Measurements from ENCODE around the gene PSMD13. TPM values are rescaled to one million over a fixed set of nuclear protein-coding genes. Genes with fewer than 3 reads are reported as not detected.
A peak's percentile ranks its signal among the peaks of the same experiment; 100 is the strongest.

Gene PSMD13
- total and polyA plus RNA-seq, 2 of the 13 experiments (the other 11 are each of a cell fraction or from before 2014, with no cell fraction given) = 83.0 to 117 TPM

DNA sequence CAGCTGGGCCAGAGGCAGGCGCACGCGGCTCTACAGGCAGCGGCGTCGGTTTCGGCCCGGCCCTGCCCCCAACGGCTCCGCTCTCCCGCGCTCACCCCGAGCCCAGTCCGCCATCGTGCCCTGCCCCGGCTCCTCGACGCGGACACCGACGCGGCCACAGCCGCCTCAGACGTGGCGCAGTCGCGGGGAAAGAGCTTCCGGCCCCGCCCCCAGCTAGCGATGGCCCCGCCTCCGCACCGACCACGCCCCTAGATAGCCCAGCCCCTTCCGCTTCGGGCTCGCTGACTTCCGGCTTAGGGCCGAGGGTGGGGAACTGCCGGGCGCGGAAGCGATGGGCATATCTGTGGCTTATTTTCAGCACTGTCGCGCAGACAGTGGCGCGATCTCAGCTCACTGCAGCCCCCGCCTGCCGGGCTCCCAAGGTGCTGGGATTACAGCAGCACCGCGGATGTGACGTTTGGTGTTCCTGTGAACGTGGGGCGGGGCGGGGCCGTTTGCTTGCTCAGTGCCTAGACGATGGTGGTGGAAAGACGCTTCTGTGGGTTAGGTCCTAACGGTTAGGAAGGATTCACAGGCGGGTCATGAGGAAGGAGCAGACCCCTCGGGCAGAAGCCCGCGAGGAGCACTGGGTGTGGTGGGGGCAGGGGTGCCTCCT is 29.4 kb upstream of the PSMD13 start, which contains the start of the genes BET1L and RIC8A (continued):
- TF ChIP-seq, protein P1, sequence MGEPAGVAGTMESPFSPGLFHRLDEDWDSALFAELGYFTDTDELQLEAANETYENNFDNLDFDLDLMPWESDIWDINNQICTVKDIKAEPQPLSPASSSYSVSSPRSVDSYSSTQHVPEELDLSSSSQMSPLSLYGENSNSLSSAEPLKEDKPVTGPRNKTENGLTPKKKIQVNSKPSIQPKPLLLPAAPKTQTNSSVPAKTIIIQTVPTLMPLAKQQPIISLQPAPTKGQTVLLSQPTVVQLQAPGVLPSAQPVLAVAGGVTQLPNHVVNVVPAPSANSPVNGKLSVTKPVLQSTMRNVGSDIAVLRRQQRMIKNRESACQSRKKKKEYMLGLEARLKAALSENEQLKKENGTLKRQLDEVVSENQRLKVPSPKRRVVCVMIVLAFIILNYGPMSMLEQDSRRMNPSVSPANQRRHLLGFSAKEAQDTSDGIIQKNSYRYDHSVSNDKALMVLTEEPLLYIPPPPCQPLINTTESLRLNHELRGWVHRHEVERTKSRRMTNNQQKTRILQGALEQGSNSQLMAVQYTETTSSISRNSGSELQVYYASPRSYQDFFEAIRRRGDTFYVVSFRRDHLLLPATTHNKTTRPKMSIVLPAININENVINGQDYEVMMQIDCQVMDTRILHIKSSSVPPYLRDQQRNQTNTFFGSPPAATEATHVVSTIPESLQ (CRISPR knock-in tag; conservative IDR thresholded peaks at IDR 0.05) = no peak
- peak; percentile 88; the same call in 1 of the 2 replicates for TF ChIP-seq ZFP36L1 (CRISPR knock-in tag; IDR thresholded peaks at IDR 0.05)
- TF ChIP-seq KLF11 (CRISPR knock-in tag; IDR thresholded peaks at IDR 0.05) = no peak
- TF ChIP-seq, protein P2, sequence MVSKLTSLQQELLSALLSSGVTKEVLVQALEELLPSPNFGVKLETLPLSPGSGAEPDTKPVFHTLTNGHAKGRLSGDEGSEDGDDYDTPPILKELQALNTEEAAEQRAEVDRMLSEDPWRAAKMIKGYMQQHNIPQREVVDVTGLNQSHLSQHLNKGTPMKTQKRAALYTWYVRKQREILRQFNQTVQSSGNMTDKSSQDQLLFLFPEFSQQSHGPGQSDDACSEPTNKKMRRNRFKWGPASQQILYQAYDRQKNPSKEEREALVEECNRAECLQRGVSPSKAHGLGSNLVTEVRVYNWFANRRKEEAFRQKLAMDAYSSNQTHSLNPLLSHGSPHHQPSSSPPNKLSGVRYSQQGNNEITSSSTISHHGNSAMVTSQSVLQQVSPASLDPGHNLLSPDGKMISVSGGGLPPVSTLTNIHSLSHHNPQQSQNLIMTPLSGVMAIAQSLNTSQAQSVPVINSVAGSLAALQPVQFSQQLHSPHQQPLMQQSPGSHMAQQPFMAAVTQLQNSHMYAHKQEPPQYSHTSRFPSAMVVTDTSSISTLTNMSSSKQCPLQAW (CRISPR knock-in tag; IDR thresholded peaks at IDR 0.05) = peak; percentile 91
- TF ChIP-seq GTF3A (CRISPR knock-in tag; conservative IDR thresholded peaks at IDR 0.05) = peak; percentile 86; the same call in 1 of the 2 replicates
- TF ChIP-seq ZSCAN29 (CRISPR knock-in tag; conservative IDR thresholded peaks at IDR 0.05) = peak; percentile 90
- TF ChIP-seq, protein P3, sequence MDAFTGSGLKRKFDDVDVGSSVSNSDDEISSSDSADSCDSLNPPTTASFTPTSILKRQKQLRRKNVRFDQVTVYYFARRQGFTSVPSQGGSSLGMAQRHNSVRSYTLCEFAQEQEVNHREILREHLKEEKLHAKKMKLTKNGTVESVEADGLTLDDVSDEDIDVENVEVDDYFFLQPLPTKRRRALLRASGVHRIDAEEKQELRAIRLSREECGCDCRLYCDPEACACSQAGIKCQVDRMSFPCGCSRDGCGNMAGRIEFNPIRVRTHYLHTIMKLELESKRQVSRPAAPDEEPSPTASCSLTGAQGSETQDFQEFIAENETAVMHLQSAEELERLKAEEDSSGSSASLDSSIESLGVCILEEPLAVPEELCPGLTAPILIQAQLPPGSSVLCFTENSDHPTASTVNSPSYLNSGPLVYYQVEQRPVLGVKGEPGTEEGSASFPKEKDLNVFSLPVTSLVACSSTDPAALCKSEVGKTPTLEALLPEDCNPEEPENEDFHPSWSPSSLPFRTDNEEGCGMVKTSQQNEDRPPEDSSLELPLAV (CRISPR knock-in tag; conservative IDR thresholded peaks at IDR 0.05; ENCODE audit: low read depth) = no peak
- no peak for TF ChIP-seq MLLT10 (CRISPR knock-in tag; IDR thresholded peaks at IDR 0.05)
- TF ChIP-seq ZNF232 (CRISPR knock-in tag; IDR thresholded peaks at IDR 0.05; ENCODE audit: borderline replicate concordance) = peak; percentile 31; the same call in 1 of the 2 replicates
- no peak for TF ChIP-seq ZNF282 (IDR thresholded peaks at IDR 0.05; ENCODE audit: partially characterized antibody)
- TF ChIP-seq HOXA3 (CRISPR knock-in tag; IDR thresholded peaks at IDR 0.05) = peak; percentile 70
- TF ChIP-seq, protein P4, sequence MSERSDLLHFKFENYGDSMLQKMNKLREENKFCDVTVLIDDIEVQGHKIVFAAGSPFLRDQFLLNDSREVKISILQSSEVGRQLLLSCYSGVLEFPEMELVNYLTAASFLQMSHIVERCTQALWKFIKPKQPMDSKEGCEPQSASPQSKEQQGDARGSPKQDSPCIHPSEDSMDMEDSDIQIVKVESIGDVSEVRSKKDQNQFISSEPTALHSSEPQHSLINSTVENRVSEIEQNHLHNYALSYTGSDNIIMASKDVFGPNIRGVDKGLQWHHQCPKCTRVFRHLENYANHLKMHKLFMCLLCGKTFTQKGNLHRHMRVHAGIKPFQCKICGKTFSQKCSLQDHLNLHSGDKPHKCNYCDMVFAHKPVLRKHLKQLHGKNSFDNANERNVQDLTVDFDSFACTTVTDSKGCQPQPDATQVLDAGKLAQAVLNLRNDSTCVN (CRISPR knock-in tag; IDR thresholded peaks at IDR 0.05; ENCODE audit: borderline replicate concordance) = 0 out of 2 replicates have a peak, but pooled peaks have one; percentile 60
- peak; percentile 41; the same call in 1 of the 2 replicates for TF ChIP-seq ATF1 (CRISPR knock-in tag; IDR thresholded peaks at IDR 0.05)
- peak; percentile 95 for TF ChIP-seq ZNF772 (CRISPR knock-in tag; IDR thresholded peaks at IDR 0.05)
- TF ChIP-seq, protein P5, sequence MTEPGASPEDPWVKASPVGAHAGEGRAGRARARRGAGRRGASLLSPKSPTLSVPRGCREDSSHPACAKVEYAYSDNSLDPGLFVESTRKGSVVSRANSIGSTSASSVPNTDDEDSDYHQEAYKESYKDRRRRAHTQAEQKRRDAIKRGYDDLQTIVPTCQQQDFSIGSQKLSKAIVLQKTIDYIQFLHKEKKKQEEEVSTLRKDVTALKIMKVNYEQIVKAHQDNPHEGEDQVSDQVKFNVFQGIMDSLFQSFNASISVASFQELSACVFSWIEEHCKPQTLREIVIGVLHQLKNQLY (CRISPR knock-in tag; IDR thresholded peaks at IDR 0.05) = peak; percentile 34; the same call in 1 of the 2 replicates
- TF ChIP-seq ZNF790 (CRISPR knock-in tag; IDR thresholded peaks at IDR 0.05; ENCODE audit: borderline replicate concordance) = no peak
- peak; percentile 36 for TF ChIP-seq RBM39 (IDR thresholded peaks at IDR 0.05; ENCODE audit: low read depth, low read length, poor library complexity, severe bottlenecking)
- no peak for TF ChIP-seq ZNF207 (IDR thresholded peaks at IDR 0.05; ENCODE audit: borderline replicate concordance)
- TF ChIP-seq, protein P6, sequence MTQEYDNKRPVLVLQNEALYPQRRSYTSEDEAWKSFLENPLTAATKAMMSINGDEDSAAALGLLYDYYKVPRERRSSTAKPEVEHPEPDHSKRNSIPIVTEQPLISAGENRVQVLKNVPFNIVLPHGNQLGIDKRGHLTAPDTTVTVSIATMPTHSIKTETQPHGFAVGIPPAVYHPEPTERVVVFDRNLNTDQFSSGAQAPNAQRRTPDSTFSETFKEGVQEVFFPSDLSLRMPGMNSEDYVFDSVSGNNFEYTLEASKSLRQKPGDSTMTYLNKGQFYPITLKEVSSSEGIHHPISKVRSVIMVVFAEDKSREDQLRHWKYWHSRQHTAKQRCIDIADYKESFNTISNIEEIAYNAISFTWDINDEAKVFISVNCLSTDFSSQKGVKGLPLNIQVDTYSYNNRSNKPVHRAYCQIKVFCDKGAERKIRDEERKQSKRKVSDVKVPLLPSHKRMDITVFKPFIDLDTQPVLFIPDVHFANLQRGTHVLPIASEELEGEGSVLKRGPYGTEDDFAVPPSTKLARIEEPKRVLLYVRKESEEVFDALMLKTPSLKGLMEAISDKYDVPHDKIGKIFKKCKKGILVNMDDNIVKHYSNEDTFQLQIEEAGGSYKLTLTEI (CRISPR knock-in tag; conservative IDR thresholded peaks at IDR 0.05) = no peak
- TF ChIP-seq POLR2AphosphoS5 (IDR thresholded peaks at IDR 0.05; ENCODE audit: low read depth, low read length) = peak; percentile 85
- TF ChIP-seq ZBTB3 (CRISPR knock-in tag; IDR thresholded peaks at IDR 0.05; ENCODE audit: borderline replicate concordance, low read depth) = 0 out of 2 replicates have a peak, but pooled peaks have one; percentile 28

All from HepG2 (cell line).